Measurements from ENCODE around the gene PTX4. TPM values are rescaled to one million over a fixed set of nuclear protein-coding genes. Genes with fewer than 3 reads are reported as not detected.

PTX4 gene
- total RNA-seq, 1 donor from 2014 or later, result 2.2 TPM

GRCh38 chr16:1532081-1532760 is 43.5 kb upstream of the PTX4 start:
- Mint-ChIP-seq H3K27me3 (ENCODE audit: unreplicated experiment) (peaks cover 6% of the 10 kb centered on the region), H3K4me1 (ENCODE audit: low read depth, unreplicated experiment) (peaks cover 18% of the 10 kb centered on the region), H3K9me3 (ENCODE audit: unreplicated experiment) (peaks cover 11% of the 10 kb centered on the region), H3K36me3 (ENCODE audit: unreplicated experiment) (no peaks in the 10 kb centered on the region), H3K4me3 (ENCODE audit: unreplicated experiment) (no peak overlapping the region), H3K27ac (ENCODE audit: unreplicated experiment) (no peak overlapping the region)
- TF ChIP-seq CTCF (IDR thresholded peaks at IDR 0.05; ENCODE audit: partially characterized antibody, unreplicated experiment), result no peak
- DNase-seq, result no peak

- H3K4me1 Mint-ChIP-seq (ENCODE audit: low read depth, unreplicated experiment), result peaks cover 14% of the 10 kb centered on the region
- H3K27ac Mint-ChIP-seq (ENCODE audit: unreplicated experiment), result no peak overlapping the region
- no peak overlapping the region for H3K4me3 Mint-ChIP-seq (ENCODE audit: unreplicated experiment)
- no peaks in the 10 kb centered on the region for H3K36me3 Mint-ChIP-seq (ENCODE audit: unreplicated experiment)
- H3K27me3 Mint-ChIP-seq (ENCODE audit: unreplicated experiment), result peaks cover 4% of the 10 kb centered on the region
- DNase-seq, result no peak
- TF ChIP-seq CTCF (IDR thresholded peaks at IDR 0.05; ENCODE audit: partially characterized antibody, unreplicated experiment), result no peak
- peaks cover 11% of the 10 kb centered on the region for H3K9me3 Mint-ChIP-seq (ENCODE audit: unreplicated experiment)
Measured at GRCh38 chr16:1531638-1531910, 42.8 kb upstream of the PTX4 start.

- DNase-seq, result no peak
- Mint-ChIP-seq H3K9me3 (ENCODE audit: unreplicated experiment) (peaks cover 11% of the 10 kb centered on the region), H3K4me3 (ENCODE audit: unreplicated experiment) (no peak overlapping the region), H3K36me3 (ENCODE audit: unreplicated experiment) (no peaks in the 10 kb centered on the region), H3K27me3 (ENCODE audit: unreplicated experiment) (peaks cover 4% of the 10 kb centered on the region), H3K4me1 (ENCODE audit: low read depth, unreplicated experiment) (peaks cover 14% of the 10 kb centered on the region), H3K27ac (ENCODE audit: unreplicated experiment) (peak overlapping the region; percentile 12)
- no peak for TF ChIP-seq CTCF (IDR thresholded peaks at IDR 0.05; ENCODE audit: partially characterized antibody, unreplicated experiment)
Measured at GRCh38 chr16:1530883-1531637, 42.3 kb upstream of the PTX4 start.

- H3K36me3 Mint-ChIP-seq (ENCODE audit: unreplicated experiment), result no peaks in the 10 kb centered on the region
- no peak overlapping the region for H3K4me3 Mint-ChIP-seq (ENCODE audit: unreplicated experiment)
- peaks cover 4% of the 10 kb centered on the region for H3K27me3 Mint-ChIP-seq (ENCODE audit: unreplicated experiment)
- no peak overlapping the region for H3K27ac Mint-ChIP-seq (ENCODE audit: unreplicated experiment)
- peaks cover 11% of the 10 kb centered on the region for H3K9me3 Mint-ChIP-seq (ENCODE audit: unreplicated experiment)
- DNase-seq, result no peak
- H3K4me1 Mint-ChIP-seq (ENCODE audit: low read depth, unreplicated experiment), result peaks cover 14% of the 10 kb centered on the region
- no peak for TF ChIP-seq CTCF (IDR thresholded peaks at IDR 0.05; ENCODE audit: partially characterized antibody, unreplicated experiment)
Measured at GRCh38 chr16:1530349-1530882, 41.7 kb upstream of the PTX4 start.
